C4-2B (cell line): ENCODE results near the gene ERC1.

Source experiments
- CTCF ChIP-seq: fragments of 450-650 bp; conservative IDR thresholded peaks from 2 replicates; pipeline ENCODE4 v1.5.1; 2017; ENCODE audit warnings: mild to moderate bottlenecking
- ZFX ChIP-seq: fragments of 450-650 bp; IDR thresholded peaks from 2 replicates; pipeline ENCODE4 v1.6.1; 2017

GRCh38 chr12:1347294-1347693, 356.3 kb downstream of the ERC1 start:
- TF ChIP-seq CTCF (no peak), ZFX (no peak)
